OCI-LY7 (cell line): Measurements from ENCODE around the gene PTPRB. TPM values are rescaled to one million over a fixed set of nuclear protein-coding genes. Genes with fewer than 3 reads are reported as not detected.

ENCODE experiments used
- BruUV-seq: library from RNA; stranded (reverse); fragments of 400-500 nt; replicated peaks from 2 replicates; lab custom pipeline; 2021; lab: Mats Ljungman, UMichigan
- CTCF ChIA-PET: fragments of 300-600 bp; sonication (Branson Sonifier 250); formaldehyde crosslinking; loops from one replicate; lab custom pipeline; 2022; ENCODE audit warnings: antibody characterized with exemption; ENCODE audit not compliant: unreplicated experiment; lab: Charles Lee
- POLR2A ChIA-PET: fragments of 300-600 bp; sonication (Branson Sonifier 250); formaldehyde crosslinking; loops from one replicate; lab custom pipeline; 2022; ENCODE audit warnings: antibody characterized with exemption; lab: Charles Lee
- DNase-seq: peaks from one replicate; pipeline ENCODE4 v3.0.0-alpha.2; 2015; ENCODE audit warnings: low spot score
- H2AFZ ChIP-seq: fragments of 200-600 bp; sonication (generic), shearing (Covaris generic); 2 replicates; pipeline ENCODE4 v1.6.1; 2014; ENCODE audit warnings: mild to moderate bottlenecking, antibody characterized with exemption, low read length, moderate library complexity
- H3K27ac ChIP-seq: fragments of 200-600 bp; sonication (generic); 2 replicates; pipeline ENCODE4 v1.5.1; 2014; ENCODE audit warnings: mixed run types, low read depth, mild to moderate bottlenecking, moderate library complexity, low read length, inconsistent platforms; ENCODE audit not compliant: poor library complexity, severe bottlenecking
- H3K36me3 ChIP-seq: fragments of 200-600 bp; sonication (generic); 2 replicates; pipeline ENCODE4 v1.6.1; 2014; ENCODE audit warnings: mild to moderate bottlenecking, antibody characterized with exemption, low read length, moderate library complexity, mixed read lengths; ENCODE audit not compliant: insufficient read depth
- H3K4me1 ChIP-seq: fragments of 200-600 bp; sonication (generic); 2 replicates; pipeline ENCODE4 v1.5.1; 2014; ENCODE audit warnings: mild to moderate bottlenecking, low read length; ENCODE audit not compliant: insufficient read depth, poor library complexity, severe bottlenecking
- H3K4me2 ChIP-seq: fragments of 200-600 bp; sonication (generic); 2 replicates; pipeline ENCODE4 v1.6.1; 2014; ENCODE audit warnings: mild to moderate bottlenecking, low read length
- H3K4me3 ChIP-seq: fragments of 200-600 bp; sonication (generic); 2 replicates; pipeline ENCODE4 v1.5.1; 2014; ENCODE audit warnings: mild to moderate bottlenecking, low read depth, low read length; ENCODE audit not compliant: poor library complexity, severe bottlenecking
- H3K79me2 ChIP-seq: fragments of 200-600 bp; sonication (generic); 2 replicates; pipeline ENCODE4 v1.6.1; 2016; ENCODE audit warnings: low read depth, mild to moderate bottlenecking, low read length, moderate library complexity, mixed read lengths; ENCODE audit not compliant: insufficient read depth
- H3K9me2 ChIP-seq: fragments of 200-600 bp; sonication (generic); 2 replicates; pipeline ENCODE4 v1.6.1; 2016; ENCODE audit warnings: mild to moderate bottlenecking, low read length, mixed read lengths; ENCODE audit not compliant: insufficient read depth
- H3K9me3 ChIP-seq: fragments of 200-600 bp; sonication (generic); 2 replicates; pipeline ENCODE4 v1.6.1; 2014; ENCODE audit warnings: mild to moderate bottlenecking, mixed run types, low read length, mixed read lengths
- H4K20me1 ChIP-seq: fragments of 200-600 bp; sonication (generic); 2 replicates; pipeline ENCODE4 v1.6.1; 2014; ENCODE audit warnings: mild to moderate bottlenecking, antibody characterized with exemption, low read length, moderate library complexity, mixed read lengths; ENCODE audit not compliant: insufficient read depth
- EZH2phosphoT487 ChIP-seq: fragments of 200-600 bp; sonication (generic); IDR thresholded peaks from 2 replicates; pipeline ENCODE4 v1.6.1; 2018; ENCODE audit warnings: low read depth, borderline replicate concordance, mild to moderate bottlenecking, mixed run types, antibody characterized with exemption, low read length, moderate library complexity, mixed read lengths
- intact Hi-C: fragments of 100-400 bp; cut with micrococcal nuclease; formaldehyde crosslinking; loops from one replicate; pipeline ENCODE4 v1.10.0; 2022; ENCODE audit not compliant: unreplicated experiment
- total RNA-seq, 2 experiments: library from RNA; depleted of rRNA in 1 of 2; stranded (reverse); fragments of >200 nt in 1 of 2; shearing (Covaris generic) in 1 of 2; gene quantifications; 2 replicates each; pipeline ENCODE4 v1.2.3, GENCODE V29; 2014 to 2022
- TF ChIP-seq, protein P1 (sequence below): fragments of 200-600 bp; sonication (generic); conservative IDR thresholded peaks from 2 replicates; pipeline ENCODE4 v1.5.1; 2014; ENCODE audit warnings: mild to moderate bottlenecking, antibody characterized with exemption, low read length, moderate library complexity, mixed read lengths

PTPRB gene
- total RNA-seq, 2 experiments from 2014 or later: not detected

DNA sequence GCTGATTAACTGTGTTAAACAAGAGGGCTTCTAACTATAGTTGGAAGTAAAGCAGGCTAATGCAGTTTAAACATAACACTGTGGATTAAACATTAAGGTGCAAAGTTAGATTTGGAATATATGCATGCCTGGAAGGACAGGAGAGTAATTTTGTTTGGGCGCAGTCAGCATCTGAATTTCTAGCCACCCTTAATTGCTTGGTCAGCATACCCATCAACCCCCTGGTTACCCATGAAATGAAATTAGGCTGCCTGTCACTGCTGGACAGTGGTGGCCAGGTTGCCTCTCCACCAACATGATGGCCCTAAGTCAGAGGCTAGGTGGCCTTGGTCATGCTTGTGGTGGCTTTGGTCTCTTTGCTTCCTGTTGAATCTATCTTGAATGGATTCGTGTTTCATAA lies 30.0 kb upstream of the PTPRB start:
- H3K4me3 ChIP-seq: no peak overlapping the region
- intact Hi-C loops: no loop called here

DNA sequence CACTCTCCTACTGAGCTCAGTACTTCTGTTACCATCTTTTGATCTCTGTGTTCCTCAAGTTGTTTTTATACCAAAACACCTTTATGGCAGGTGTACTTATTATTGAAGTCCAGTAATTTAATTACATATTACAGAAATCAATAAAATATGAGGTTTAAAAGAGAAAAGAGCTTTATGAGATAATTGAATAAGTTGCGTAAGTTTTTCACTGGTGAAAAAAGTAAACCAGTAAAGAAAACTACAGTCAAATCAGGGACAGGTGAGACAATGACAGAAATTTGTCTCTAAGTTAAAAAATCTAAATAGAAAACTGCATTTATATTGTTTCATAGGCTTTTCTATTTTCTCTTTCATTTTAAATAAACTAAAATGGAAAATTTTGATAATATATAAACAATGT lies 29.1 kb upstream of the PTPRB start:
- Histone ChIP-seq H3K27ac (no peak overlapping the region), H3K9me3 (no peaks in the 10 kb centered on the region), H3K36me3 (no peaks in the 10 kb centered on the region), H4K20me1 (no peaks in the 10 kb centered on the region), H3K4me2 (no peak overlapping the region), H3K4me1 (no peaks in the 10 kb centered on the region), H3K9me2 (no peaks in the 10 kb centered on the region), H2AFZ (no peak overlapping the region), H3K4me3 (no peak overlapping the region), H3K79me2 (no peaks in the 10 kb centered on the region)
- BruUV-seq: no TSS peak
- ChIA-PET POLR2A (interaction anchor here (0.7 kb wide), 1 partner anchor 15 kb away, joined by 3 read pairs; no protein-coding TSS in a partner anchor), CTCF (no interaction called here)
- intact Hi-C loops: no loop called here
- no peak for TF ChIP-seq EZH2phosphoT487
- TF ChIP-seq, protein P1, sequence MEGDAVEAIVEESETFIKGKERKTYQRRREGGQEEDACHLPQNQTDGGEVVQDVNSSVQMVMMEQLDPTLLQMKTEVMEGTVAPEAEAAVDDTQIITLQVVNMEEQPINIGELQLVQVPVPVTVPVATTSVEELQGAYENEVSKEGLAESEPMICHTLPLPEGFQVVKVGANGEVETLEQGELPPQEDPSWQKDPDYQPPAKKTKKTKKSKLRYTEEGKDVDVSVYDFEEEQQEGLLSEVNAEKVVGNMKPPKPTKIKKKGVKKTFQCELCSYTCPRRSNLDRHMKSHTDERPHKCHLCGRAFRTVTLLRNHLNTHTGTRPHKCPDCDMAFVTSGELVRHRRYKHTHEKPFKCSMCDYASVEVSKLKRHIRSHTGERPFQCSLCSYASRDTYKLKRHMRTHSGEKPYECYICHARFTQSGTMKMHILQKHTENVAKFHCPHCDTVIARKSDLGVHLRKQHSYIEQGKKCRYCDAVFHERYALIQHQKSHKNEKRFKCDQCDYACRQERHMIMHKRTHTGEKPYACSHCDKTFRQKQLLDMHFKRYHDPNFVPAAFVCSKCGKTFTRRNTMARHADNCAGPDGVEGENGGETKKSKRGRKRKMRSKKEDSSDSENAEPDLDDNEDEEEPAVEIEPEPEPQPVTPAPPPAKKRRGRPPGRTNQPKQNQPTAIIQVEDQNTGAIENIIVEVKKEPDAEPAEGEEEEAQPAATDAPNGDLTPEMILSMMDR: no peak
- DNase-seq: no peak

More for the DNA sequence above, 30.0 kb upstream of the PTPRB start:
- H3K9me3 ChIP-seq: no peaks in the 10 kb centered on the region
- no TSS peak for BruUV-seq
- POLR2A ChIA-PET: no interaction called here
- no peak overlapping the region for H2AFZ ChIP-seq
- no peak overlapping the region for H3K4me2 ChIP-seq
- no peaks in the 10 kb centered on the region for H4K20me1 ChIP-seq
- CTCF ChIA-PET: no interaction called here
- no peaks in the 10 kb centered on the region for H3K4me1 ChIP-seq
- H3K9me2 ChIP-seq: no peaks in the 10 kb centered on the region
- no peak overlapping the region for H3K27ac ChIP-seq
- TF ChIP-seq, protein P1: no peak
- TF ChIP-seq EZH2phosphoT487: no peak
- no peaks in the 10 kb centered on the region for H3K79me2 ChIP-seq
- H3K36me3 ChIP-seq: no peaks in the 10 kb centered on the region
- no peak for DNase-seq

DNA sequence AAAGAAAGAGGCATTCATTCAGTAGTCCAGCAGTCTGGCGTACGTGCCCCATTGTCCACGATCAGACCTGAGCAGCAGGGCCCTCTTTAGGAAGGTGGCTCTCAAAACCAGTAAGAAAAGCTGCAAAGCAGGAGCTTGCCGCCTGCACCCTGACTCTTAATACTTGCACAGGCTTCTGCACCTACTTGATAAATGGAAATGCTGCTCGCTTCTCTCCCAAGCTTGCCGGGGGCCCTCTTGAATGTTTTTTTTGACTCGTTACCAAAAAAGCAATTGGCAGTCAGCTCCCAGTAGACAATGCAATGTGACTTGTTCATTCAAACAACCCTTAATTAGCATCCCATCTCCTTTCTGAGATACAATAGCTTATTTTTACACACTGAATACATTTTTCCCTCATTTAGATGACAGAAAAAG lies 27.2 kb upstream of the PTPRB start:
- H3K9me3 ChIP-seq: no peaks in the 10 kb centered on the region
- ChIA-PET POLR2A (interaction anchor here (1.3 kb wide), 1 partner anchor 16 kb away, joined by 3 read pairs; no protein-coding TSS in a partner anchor), CTCF (no interaction called here)
- no peaks in the 10 kb centered on the region for H4K20me1 ChIP-seq
- no peaks in the 10 kb centered on the region for H3K9me2 ChIP-seq
- H3K36me3 ChIP-seq: no peaks in the 10 kb centered on the region
- TF ChIP-seq, protein P1: no peak
- DNase-seq: no peak
- no peak overlapping the region for H2AFZ ChIP-seq
- intact Hi-C loops: no loop called here
- H3K79me2 ChIP-seq: no peaks in the 10 kb centered on the region
- no peak overlapping the region for H3K4me2 ChIP-seq
- no peaks in the 10 kb centered on the region for H3K4me1 ChIP-seq
- H3K27ac ChIP-seq: no peak overlapping the region
- BruUV-seq: no TSS peak
- H3K4me3 ChIP-seq: no peak overlapping the region
